ENCODE data around the gene INTS15. TPM values are rescaled to one million over a fixed set of nuclear protein-coding genes. Genes with fewer than 3 reads are reported as not detected.

INTS15 gene
- total RNA-seq, 4 donors from 2014 or later = 28.0 to 63.0 (median 34.0) TPM

DNA sequence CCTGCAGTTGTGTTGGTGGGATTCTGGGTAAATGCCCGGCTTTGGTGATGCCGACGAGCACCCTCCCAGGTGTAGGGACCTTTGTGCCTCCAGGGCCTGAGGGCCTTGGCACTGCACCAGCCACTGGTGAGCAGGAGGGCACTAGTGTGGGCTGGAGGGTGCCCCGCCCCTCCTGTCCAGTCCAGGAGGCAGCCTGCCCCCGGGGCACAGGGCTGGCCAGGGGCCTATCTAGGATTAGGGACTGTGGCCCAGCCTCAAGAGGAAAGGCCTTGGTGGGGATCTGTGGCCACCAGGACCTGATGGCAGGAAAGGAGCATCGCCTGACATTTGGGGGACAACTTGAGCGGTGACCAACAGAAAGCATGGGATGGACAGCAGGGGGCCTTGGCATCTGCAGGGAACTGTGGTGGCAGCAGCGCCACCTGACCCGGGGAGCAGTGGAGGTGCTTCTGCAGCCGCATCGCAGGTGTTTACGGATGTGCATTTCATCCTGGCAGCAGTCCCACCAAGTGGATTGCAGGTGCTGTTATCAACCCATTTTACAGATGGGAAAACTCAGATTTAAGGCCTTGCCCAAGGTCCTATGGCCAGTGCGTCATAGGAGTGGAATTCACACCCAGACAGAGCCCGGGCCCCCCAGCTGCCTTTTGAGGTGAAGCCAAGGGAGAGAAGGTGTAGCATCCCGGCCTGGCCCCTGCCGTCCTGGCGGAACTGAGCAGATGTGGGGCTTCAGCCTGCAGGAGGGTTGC is 58.4 kb downstream of the INTS15 start:
- Histone ChIP-seq H3K27ac (no peak overlapping the region), H3K4me3 (no peak overlapping the region), H3K9me3 (peaks cover 0 to 18% (median 0%) of the 10 kb centered on the region in 4 donors), H3K36me3 (peaks cover 5 to 100% (median 7%) of the 10 kb centered on the region in 3 donors), H3K27me3 (no peaks in the 10 kb centered on the region), H3K4me1 (no peaks in the 10 kb centered on the region)
- 76 to 94% methylated on average over 12 to 15 of the region's 17 CpGs for WGBS, 2 donors
- DNase-seq (ENCODE audit: low spot score in 2 of 2) = no peak
- TF ChIP-seq POLR2A (IDR thresholded peaks at IDR 0.05) (no peak), EP300 (IDR thresholded peaks at IDR 0.05) (no peak)
- TF ChIP-seq, protein P1, sequence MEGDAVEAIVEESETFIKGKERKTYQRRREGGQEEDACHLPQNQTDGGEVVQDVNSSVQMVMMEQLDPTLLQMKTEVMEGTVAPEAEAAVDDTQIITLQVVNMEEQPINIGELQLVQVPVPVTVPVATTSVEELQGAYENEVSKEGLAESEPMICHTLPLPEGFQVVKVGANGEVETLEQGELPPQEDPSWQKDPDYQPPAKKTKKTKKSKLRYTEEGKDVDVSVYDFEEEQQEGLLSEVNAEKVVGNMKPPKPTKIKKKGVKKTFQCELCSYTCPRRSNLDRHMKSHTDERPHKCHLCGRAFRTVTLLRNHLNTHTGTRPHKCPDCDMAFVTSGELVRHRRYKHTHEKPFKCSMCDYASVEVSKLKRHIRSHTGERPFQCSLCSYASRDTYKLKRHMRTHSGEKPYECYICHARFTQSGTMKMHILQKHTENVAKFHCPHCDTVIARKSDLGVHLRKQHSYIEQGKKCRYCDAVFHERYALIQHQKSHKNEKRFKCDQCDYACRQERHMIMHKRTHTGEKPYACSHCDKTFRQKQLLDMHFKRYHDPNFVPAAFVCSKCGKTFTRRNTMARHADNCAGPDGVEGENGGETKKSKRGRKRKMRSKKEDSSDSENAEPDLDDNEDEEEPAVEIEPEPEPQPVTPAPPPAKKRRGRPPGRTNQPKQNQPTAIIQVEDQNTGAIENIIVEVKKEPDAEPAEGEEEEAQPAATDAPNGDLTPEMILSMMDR (IDR thresholded peaks at IDR 0.05) = no peak

DNA sequence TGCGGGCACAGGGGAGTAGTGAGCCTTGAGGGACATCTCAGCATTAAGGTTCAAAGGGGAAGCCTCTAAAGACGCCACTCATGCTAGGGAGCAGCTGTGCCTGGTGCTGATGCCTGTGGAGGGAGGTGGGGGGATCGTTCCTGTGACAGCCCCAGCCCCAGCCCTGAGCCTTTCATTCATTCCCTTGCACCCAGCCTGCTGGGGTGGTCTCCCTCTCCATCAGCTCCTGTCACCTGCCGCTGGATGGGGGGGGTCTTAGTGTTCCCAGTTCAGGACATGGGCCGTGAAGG is 58.9 kb downstream of the INTS15 start:
- Histone ChIP-seq H3K27me3 (no peaks in the 10 kb centered on the region), H3K4me1 (no peaks in the 10 kb centered on the region), H3K4me3 (no peak overlapping the region), H3K27ac (no peak overlapping the region), H3K36me3 (peaks cover 5 to 100% (median 7%) of the 10 kb centered on the region in 3 donors), H3K9me3 (peaks cover 0 to 18% (median 0%) of the 10 kb centered on the region in 4 donors)
- DNase-seq (ENCODE audit: low spot score in 2 of 2) = no peak
- TF ChIP-seq, protein P1 (IDR thresholded peaks at IDR 0.05) = no peak
- TF ChIP-seq POLR2A (IDR thresholded peaks at IDR 0.05) = no peak
- no peak for TF ChIP-seq EP300 (IDR thresholded peaks at IDR 0.05)
- 90 to 91% methylated on average over 4 to 5 of the region's 5 CpGs for WGBS, 2 donors

DNA sequence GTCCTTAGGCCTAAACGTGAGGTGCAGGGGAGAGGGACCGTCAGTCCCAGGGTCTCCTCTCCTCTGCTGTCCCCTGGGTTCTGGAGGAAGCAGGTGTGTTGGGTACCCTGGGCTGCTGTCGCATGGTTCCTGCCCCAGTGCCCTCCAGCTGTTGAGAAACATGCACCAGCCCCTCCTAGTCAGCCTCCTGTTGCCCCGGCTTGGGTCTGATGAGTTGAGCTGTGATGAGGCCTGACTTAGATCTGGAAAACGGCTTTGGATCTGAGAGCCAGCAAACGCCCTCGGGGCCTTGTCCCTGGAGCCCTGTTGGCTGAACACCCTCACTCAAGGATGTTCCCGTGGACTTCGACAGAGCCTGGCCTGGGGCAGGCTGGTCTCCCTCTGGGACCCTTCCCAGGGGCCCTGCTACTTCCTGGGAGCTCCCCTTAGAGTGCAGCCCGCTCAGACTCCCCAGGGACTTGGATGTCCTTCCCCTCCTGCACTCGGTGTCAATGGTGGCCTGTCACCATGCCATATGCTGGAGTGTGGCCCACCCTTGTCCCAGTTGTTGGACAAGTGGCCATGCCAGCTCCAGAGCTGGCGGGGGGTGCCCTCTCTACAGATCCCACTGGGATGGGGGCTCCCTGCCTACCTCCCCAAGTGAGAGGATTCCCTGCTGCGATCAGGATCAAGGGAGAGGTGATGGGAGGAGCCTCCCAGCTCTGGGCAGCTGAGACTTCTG is 59.6 kb downstream of the INTS15 start:
- Histone ChIP-seq H3K4me1 (no peaks in the 10 kb centered on the region), H3K9me3 (peaks cover 0 to 18% (median 0%) of the 10 kb centered on the region in 4 donors), H3K27ac (no peak overlapping the region), H3K36me3 (peaks cover 5 to 100% (median 7%) of the 10 kb centered on the region in 3 donors), H3K4me3 (no peak overlapping the region), H3K27me3 (no peaks in the 10 kb centered on the region)
- TF ChIP-seq POLR2A (IDR thresholded peaks at IDR 0.05) = no peak
- TF ChIP-seq, protein P1 (IDR thresholded peaks at IDR 0.05) = no peak
- no peak for TF ChIP-seq EP300 (IDR thresholded peaks at IDR 0.05)
- no peak for DNase-seq (ENCODE audit: low spot score in 2 of 2)
- WGBS, 2 donors = 75 to 77% methylated on average over 8 to 10 of the region's 13 CpGs

DNA sequence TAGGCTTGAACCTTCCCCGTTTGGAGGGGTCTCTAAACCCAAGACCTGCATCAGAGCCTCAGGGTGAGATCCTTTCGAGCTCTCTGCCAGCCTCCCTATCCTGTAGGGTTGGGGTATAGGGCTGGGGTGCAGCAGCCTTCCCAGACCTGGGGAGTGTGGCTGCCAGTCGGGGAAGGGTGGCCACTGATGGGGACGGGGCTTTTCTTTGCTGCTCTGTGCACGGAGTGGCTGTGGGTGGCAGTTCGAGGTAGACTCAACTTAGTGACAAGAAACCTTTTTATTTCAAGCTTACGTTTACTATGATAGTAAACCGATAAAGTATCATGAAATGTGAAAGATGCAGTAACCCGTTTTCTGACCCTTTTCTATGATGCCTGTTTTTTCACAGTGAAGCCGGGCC is 60.3 kb downstream of the INTS15 start:
- no peaks in the 10 kb centered on the region for H3K27me3 ChIP-seq
- H3K36me3 ChIP-seq = peaks cover 5 to 100% (median 7%) of the 10 kb centered on the region in 3 donors
- DNase-seq (ENCODE audit: low spot score in 2 of 2) = no peak

More for the DNA sequence above, 60.3 kb downstream of the INTS15 start:
- no peak overlapping the region for H3K4me3 ChIP-seq
- TF ChIP-seq, protein P1 (IDR thresholded peaks at IDR 0.05) = no peak
- TF ChIP-seq EP300 (IDR thresholded peaks at IDR 0.05) (no peak), POLR2A (IDR thresholded peaks at IDR 0.05) (no peak)
- H3K9me3 ChIP-seq = peaks cover 0 to 18% (median 0%) of the 10 kb centered on the region in 4 donors
- 88 to 95% methylated on average over 10 of the region's 10 CpGs for WGBS, 2 donors
- H3K4me1 ChIP-seq = no peaks in the 10 kb centered on the region
- no peak overlapping the region for H3K27ac ChIP-seq

All from tibial nerve (tissue), 4 donors.